Inflammatory macrophage (primary cell): ENCODE measurements around the gene EZH1.
"Not testable (repeated sequence)": the region's sequence is repeated elsewhere in the genome, so short reads cannot be mapped to it uniquely, and the experiment has no call there.

Source experiments
- DNase-seq, 2 donors: peaks; one replicate each; pipeline ENCODE4 v3.0.0-alpha.2; 2020 to 2022

EZH1 gene

GRCh38 chr17:42667088-42667951 is 77.5 kb downstream of the EZH1 start:
- DNase-seq: peak in 1 of 2 donors; percentile 26

- not testable (repeated sequence) for DNase-seq
These were observed 78.7 kb downstream of the EZH1 start for GRCh38 chr17:42666126-42666525.

- no peak for DNase-seq
These were observed 79.2 kb downstream of the EZH1 start for GRCh38 chr17:42665581-42666001.

- DNase-seq: no peak
These were observed 84.0 kb downstream of the EZH1 start for GRCh38 chr17:42660692-42661345.

- not testable (repeated sequence) for DNase-seq
These were observed 84.9 kb downstream of the EZH1 start for GRCh38 chr17:42659932-42660274.

GRCh38 chr17:42659079-42659931 is 85.5 kb downstream of the EZH1 start, which contains the start of gene TUBG2:
TSS of gene TUBG2 (plus strand) at chr17:42659284. CDS start at chr17:42659504, 220 bp downstream.
- peak; percentile 60 to 78 for DNase-seq

GRCh38 chr17:42657824-42658588 is 86.8 kb downstream of the EZH1 start:
- DNase-seq: no peak

GRCh38 chr17:42655528-42655927 is 89.3 kb downstream of the EZH1 start:
- no peak for DNase-seq

- DNase-seq: no peak
These were observed 91.4 kb downstream of the EZH1 start for GRCh38 chr17:42653179-42654124.

- DNase-seq: no peak
These were observed 93.4 kb downstream of the EZH1 start for GRCh38 chr17:42651392-42651791.
